Activated gamma-delta T cell treated with anti-CD3 and anti-CD28 coated beads, Interleukin-2, amount 50 U/mL, for 16 hours (primary cell): ENCODE results near the gene NOTCH1.

Experiments
- DNase-seq: peaks from one replicate; pipeline ENCODE4 v3.0.0-alpha.2; 2020; ENCODE audit warnings: low read depth

Gene NOTCH1

DNA sequence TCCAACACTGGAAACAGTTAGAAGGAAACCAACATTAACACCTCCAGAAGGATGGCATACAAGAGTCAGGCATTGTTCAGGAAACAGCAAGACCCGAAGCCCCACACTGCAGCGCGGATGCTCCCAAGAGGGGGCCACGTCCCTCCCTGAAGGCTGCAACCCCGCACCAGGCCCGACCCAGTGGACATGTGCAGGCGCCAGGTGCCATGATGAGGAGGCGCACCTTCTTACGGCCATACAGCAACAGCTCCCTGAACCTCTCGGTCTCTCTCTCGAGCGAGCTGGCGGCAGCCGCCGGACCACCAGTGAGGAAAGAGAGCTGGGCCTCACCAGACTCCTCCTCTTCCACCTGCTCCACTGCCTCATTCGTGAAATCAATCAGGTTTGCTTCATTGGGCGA lies 83.2 kb downstream of the NOTCH1 start:
- DNase-seq: no peak

DNA sequence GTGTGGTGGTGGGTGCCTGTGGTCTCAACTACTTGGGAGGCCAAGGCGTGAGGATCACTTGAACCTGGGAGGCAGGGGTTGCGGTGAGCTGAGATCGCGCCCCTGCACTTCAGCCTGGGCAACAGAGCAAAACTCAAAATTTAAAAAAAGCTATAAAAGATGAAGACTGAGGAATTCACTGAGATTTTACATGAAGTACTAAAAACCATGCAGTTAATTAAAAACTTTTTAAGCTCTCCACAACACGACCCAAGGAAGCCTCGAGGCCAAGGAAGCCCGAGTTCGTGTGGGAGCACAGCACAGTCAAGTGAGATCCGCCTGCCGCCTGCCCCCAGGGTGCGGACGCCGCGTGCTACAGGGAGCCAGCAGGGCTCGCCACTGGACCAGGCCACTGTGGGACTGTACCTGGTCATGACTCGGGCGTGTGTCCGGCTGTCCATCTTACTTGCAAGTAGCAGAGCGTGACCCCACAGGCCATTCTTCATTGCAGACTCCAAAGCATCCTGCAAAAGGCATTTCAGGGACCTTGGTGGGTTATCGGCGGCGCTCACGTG lies 85.0 kb downstream of the NOTCH1 start:
- DNase-seq: no peak

DNA sequence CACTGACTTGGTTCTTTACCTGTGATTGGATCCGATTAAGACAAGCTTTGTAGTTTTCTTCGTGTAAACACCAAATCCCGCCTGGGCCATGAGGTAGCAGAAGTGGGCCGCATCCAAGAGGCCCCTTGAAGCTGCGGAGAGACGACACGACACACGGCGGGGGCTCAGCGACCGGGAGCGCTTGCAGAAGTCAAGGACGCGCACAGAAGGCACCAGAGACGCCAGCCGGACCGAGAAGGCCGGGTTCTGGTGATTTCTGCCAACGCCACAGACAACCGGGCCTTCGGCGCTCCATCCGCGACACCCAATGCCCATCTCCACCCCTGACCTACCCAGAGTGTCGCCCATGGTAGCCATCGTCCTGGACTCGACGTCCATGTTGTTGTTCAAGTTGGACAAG lies 86.4 kb downstream of the NOTCH1 start:
- no peak for DNase-seq

DNA sequence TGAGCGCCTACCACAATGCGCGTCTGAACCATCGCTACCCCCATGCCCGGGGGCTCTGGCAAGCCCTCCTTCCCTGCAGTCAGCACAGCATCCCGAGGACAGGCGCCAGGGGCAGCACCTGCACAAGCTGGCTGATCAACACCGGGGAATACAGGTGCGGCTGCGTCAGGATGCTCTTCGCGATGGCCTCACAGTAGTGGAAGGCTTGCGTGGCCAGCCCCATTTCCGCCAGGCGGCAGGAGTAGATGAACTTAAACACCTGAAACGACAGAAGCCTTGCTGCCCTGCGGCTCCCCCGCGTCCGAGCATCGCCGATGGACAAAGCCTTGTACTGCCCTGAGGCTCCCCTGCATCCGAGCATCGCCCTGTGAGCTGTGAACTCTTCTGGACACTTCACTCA lies 88.5 kb downstream of the NOTCH1 start:
- no peak for DNase-seq

DNA sequence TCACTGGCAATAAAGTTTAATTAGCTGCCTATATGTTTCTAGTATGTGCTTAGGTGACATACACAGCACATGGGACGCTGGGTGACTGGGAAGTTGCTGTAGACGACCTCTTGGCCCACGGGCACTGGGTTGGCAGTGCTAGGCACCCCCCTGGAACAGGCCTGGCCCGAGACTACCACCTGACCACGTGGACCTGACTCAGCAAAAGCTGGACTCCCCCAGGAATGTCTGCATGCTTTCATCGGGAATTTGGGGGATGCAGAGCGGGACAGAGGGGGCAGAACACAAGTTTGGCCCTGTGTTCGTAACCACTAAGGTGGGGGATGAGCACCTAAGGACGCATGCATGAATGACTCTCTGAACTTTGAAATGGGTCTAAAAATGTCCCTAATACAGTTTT lies 89.6 kb downstream of the NOTCH1 start:
- DNase-seq: no peak

DNA sequence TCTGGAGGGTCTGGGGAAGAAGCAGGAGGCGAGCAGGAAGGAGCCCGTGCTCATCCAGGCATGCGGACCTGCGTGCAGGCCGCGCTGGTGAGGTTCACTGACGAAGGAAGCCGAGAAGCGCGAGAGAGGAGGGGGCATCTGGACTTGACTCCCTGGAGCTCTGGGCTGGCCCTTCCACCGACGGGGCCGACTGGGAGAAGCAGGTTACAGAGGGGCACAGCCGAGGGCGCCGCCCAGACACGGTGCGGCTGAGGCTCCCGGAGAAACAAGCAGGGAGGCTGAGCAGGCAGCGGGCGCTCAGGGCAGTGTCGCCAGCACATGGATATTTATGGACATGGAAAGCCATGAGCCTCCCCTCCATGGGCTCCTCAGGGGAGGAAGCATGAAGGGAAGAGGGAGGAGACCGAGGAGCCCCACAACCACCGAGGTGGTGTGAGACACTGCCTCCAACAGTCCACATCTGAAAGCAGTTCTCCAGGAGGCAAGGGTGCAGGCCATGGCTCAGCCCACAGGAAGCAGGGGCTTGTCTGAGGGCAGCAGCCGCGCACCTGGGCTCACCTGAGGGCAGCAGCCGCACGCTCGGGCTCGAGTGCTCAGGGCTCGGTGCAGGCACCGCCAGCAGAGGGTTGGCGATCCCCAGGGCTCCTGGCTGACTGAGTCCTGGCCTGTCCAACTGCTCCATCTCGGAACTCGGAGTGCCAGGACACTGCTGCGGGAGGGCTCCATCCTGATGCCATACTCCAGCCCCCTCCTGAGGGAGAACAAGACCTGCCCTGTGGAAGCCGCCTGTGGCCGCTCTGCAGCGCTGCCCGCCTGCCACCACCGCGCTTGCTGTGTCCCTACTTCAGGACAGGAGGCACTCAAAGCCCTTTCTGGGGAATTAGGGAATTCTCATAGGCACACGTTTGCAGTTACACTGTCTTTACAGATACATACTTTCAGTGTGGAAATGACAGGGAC lies 90.5 kb downstream of the NOTCH1 start:
- no peak for DNase-seq

DNA sequence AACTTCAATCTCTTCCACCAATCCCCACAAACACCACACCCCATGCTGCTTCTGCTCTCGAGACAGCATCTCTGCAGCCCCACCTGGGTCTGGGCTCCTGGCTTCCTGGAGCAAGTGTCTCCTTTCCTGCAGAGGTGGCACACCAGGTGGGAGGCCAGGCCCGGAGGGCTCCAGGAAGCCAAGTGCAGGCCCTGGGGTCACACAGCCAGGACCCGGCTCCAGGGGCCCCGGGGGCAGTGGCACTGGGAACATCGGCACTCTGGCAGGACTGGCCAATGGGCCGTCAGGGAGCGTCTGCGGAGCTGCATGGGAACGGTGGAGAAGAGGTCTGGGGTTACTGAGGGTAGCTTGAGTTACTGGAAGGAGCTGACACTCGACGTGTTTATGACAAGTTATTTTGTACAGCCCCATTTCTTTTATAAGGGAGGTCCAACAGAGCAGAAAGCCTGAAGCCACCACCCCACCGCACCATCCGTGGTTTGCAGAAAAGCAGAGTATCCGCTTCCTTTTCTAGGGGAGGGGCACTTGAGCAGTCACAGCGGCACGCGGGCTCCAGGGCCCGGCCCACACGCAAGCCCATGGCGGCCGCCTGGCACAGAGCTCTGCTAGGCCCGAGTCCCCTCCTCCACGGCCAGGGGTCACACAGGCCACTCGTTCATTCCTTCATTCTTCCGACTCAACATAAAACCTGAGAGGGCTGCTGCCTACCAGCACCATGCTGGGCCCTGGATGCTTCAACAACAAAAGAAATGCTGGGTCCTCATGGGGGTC lies 91.6 kb downstream of the NOTCH1 start:
- DNase-seq: no peak

DNA sequence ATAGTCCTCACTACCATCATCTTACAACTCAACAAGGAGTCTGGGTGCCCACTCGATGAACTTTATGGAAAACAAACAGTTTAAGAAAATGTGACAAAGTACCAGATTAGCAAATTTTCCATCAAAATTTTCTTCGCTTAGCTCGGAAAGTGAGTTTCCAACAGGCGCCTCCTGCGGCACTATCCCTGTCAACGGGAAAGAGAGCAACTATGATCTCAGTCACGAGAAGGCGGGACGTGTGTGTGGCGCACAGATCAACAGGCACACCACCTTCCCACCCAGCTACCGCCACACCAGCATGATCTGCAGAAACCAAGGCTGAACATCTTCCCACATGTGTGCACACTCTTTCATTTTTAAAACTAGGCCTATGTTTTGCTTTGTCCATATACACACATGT lies 92.5 kb downstream of the NOTCH1 start:
- DNase-seq: no peak

DNA sequence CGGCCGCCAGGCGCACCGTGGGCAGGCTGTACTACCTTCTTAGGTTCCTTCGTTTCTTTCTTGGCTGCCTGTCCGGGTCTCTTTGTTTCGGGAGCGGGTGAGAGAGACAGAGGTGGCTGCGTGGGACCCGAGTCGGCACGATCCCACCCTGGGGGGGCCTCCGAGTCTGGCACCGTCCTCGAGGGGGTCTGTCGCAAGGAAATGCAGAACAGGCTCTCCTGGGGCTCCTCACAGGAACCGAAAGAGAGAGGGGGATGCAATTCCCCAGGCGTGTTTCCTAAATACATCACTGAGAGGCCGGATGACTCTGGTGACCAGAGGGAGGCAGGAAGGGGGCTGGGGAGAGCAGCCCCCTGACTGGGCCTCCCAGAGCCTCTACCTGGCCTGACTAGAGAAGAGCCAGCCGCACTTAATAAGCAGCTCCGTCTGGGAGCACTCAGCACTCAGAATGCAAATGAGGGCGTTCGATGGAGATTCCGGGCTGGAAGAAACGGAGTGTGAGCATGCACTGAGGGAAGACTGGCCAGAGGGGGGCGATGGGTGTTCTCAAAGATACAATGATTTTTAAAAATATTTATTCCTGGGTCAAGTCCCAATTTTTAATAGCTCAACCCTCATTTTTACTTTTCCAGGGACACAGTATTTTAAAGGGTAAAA lies 94.5 kb downstream of the NOTCH1 start:
- no peak for DNase-seq

DNA sequence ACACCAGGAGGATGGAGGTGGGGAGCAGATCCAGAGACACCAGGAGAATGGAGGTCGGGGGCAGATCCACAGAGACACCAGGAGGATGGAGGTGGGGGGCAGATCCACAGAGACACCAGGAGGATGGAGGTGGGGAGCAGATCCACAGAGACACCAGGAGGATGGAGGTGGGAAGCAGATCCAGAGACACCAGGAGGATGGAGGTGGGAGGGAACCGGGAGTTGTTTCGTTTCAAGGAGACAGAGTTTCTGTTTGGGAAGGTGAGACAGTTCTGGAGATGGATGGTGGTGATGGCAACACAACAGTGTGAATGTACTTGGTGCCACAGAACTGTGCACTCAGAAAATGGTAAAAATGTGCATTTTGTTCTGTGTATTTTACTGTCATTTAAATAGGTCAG lies 97.2 kb downstream of the NOTCH1 start:
- DNase-seq: no peak

DNA sequence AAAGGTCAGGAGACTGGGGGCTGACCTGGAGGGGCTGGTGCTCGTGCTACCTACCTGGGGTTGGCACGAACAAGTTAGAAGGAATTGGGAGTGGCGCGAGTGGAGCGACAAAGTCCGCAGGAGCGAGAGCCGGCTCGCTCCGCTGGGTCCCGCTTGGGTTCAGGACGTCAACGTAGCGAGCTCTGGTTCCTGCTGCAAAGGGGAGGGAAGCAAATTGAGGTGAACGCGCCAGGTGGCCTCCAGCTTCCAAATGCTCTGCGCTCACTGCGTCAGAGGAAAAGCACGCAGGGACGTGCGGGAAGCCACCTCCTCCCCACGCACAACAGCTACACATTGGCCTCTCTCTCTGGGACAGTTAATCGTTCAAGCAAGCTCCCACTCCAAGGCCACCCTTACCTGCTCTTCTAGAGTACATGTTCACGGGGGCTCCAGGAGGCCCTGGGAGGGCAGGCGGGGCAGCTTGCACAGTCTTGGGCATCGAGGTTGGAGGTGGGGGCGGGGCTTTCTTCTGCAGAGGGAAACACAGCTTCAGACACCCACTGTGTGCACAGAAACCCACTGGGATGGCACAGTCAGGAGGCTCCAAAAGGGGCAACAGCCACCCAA lies 98.6 kb downstream of the NOTCH1 start:
- no peak for DNase-seq

DNA sequence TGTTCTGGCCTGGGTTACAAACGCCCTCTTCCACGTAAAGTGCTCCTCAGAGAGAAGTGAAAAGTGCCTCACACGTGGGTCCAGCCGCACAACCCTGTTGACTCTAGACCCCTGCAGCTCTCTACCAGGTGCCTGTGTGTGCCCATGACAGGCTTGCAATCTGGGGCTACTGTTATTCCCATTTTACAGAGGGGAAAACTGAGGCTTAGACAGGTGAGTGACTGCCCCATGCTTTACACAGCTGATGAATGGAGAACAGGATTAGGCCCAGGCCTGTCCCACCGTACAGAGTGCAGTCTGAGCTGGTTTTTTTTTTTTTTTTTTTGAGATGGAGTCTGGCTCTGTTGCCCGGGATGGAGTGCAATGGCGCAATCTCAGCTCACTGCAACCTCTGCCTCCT lies 100.0 kb downstream of the NOTCH1 start:
- DNase-seq: no peak
